Breast epithelium (tissue), 3 donors: ENCODE results near the gene ATM.

Experiments used
- POLR2A ChIP-seq: fragments of 450-650 bp; IDR thresholded peaks from one replicate; pipeline ENCODE4 v1.6.1; 2016; ENCODE audit warnings: antibody characterized with exemption, mild to moderate bottlenecking, moderate library complexity
- POLR2AphosphoS5 ChIP-seq, 3 donors: sonication (generic); formaldehyde crosslinking; IDR thresholded peaks; one replicate each; pipeline ENCODE4 v1.6.1; 2017; ENCODE audit warnings: antibody characterized with exemption in 3 of 3
- TF ChIP-seq, protein P1 (sequence below), 3 donors: fragments of 450-650 bp; IDR thresholded peaks; one replicate each; pipeline ENCODE4 v1.5.1; 2016 to 2017; ENCODE audit warnings: antibody characterized with exemption in 3 of 3, mild to moderate bottlenecking in 3 of 3, moderate library complexity in 3 of 3

DNA sequence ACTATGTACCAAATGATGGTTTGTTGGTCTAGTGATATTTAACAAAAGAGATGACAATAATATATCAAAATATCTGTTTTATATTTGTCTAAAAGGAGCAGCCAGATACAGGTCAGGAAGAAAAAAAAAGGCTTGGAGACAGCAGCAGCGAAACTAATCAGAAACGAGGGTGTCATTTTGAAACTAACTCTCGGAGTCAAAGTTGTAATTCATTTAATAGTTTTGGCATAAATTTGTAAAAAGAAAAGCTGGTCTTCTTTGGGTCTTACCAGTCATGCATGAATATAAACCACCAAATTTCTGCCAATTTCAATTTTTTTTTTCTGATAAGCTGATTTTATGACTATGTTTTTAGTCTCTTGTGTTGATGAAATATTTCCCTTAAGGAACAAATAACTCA, 26.0 kb upstream of the ATM start:
- TF ChIP-seq POLR2AphosphoS5 (IDR thresholded peaks at IDR 0.05) = no peak
- TF ChIP-seq, protein P1, sequence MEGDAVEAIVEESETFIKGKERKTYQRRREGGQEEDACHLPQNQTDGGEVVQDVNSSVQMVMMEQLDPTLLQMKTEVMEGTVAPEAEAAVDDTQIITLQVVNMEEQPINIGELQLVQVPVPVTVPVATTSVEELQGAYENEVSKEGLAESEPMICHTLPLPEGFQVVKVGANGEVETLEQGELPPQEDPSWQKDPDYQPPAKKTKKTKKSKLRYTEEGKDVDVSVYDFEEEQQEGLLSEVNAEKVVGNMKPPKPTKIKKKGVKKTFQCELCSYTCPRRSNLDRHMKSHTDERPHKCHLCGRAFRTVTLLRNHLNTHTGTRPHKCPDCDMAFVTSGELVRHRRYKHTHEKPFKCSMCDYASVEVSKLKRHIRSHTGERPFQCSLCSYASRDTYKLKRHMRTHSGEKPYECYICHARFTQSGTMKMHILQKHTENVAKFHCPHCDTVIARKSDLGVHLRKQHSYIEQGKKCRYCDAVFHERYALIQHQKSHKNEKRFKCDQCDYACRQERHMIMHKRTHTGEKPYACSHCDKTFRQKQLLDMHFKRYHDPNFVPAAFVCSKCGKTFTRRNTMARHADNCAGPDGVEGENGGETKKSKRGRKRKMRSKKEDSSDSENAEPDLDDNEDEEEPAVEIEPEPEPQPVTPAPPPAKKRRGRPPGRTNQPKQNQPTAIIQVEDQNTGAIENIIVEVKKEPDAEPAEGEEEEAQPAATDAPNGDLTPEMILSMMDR (IDR thresholded peaks at IDR 0.05) = no peak
- TF ChIP-seq POLR2A = no peak
